HEK293 (cell line): ENCODE measurements around the gene CACNA1S.

Experiments
- CTCF ChIP-seq: fragments of 450-650 bp; formaldehyde crosslinking; IDR thresholded peaks from 2 replicates; pipeline ENCODE4 v1.5.1; 2016; ENCODE audit warnings: missing biosample characterization, missing genetic modification characterization
- HOXA7 ChIP-seq: sonication (generic); formaldehyde crosslinking; IDR thresholded peaks from 2 replicates; pipeline ENCODE4 v1.8.1; 2022; ENCODE audit warnings: missing genetic modification reagents, borderline replicate concordance
- REST ChIP-seq: fragments of 450-650 bp; formaldehyde crosslinking; IDR thresholded peaks from 2 replicates; pipeline ENCODE4 v1.5.1; 2016; ENCODE audit warnings: missing biosample characterization, missing genetic modification characterization
- ZFP37 ChIP-seq: fragments of 450-650 bp; formaldehyde crosslinking; IDR thresholded peaks from 2 replicates; pipeline ENCODE4 v1.5.1; 2016; ENCODE audit warnings: missing biosample characterization, missing genetic modification characterization
- ZNF175 ChIP-seq: fragments of 450-650 bp; formaldehyde crosslinking; IDR thresholded peaks from 2 replicates; pipeline ENCODE4 v1.5.1; 2016; ENCODE audit warnings: missing biosample characterization, missing genetic modification characterization
- ZNF558 ChIP-seq: fragments of 450-650 bp; formaldehyde crosslinking; IDR thresholded peaks from 2 replicates; pipeline ENCODE4 v1.5.1; 2016; ENCODE audit warnings: missing biosample characterization, missing genetic modification characterization
- ZNF585B ChIP-seq: fragments of 450-650 bp; formaldehyde crosslinking; IDR thresholded peaks from 2 replicates; pipeline ENCODE4 v1.5.1; 2016; ENCODE audit warnings: missing biosample characterization, missing genetic modification characterization
- ZNF677 ChIP-seq: fragments of 450-650 bp; IDR thresholded peaks from 2 replicates; pipeline ENCODE4 v1.5.0; 2018; ENCODE audit warnings: missing biosample characterization, mild to moderate bottlenecking, missing genetic modification characterization, moderate library complexity
- TF ChIP-seq, protein P1 (sequence below): IDR thresholded peaks from 2 replicates; pipeline ENCODE4 v1.6.1; 2011; ENCODE audit warnings: mild to moderate bottlenecking, low read depth, low read length, borderline replicate concordance

- TF ChIP-seq ZFP37, result no peak
- no peak for TF ChIP-seq CTCF (tag by site-specific recombination)
- TF ChIP-seq, protein P1, sequence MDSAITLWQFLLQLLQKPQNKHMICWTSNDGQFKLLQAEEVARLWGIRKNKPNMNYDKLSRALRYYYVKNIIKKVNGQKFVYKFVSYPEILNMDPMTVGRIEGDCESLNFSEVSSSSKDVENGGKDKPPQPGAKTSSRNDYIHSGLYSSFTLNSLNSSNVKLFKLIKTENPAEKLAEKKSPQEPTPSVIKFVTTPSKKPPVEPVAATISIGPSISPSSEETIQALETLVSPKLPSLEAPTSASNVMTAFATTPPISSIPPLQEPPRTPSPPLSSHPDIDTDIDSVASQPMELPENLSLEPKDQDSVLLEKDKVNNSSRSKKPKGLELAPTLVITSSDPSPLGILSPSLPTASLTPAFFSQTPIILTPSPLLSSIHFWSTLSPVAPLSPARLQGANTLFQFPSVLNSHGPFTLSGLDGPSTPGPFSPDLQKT, result no peak
- no peak for TF ChIP-seq ZNF175 (tag by site-specific recombination)
- no peak for TF ChIP-seq REST
- no peak for TF ChIP-seq ZNF677
- no peak for TF ChIP-seq ZNF585B (tag by site-specific recombination)
- TF ChIP-seq HOXA7 (CRISPR knock-in tag), result no peak
- no peak for TF ChIP-seq ZNF558 (tag by site-specific recombination)
Observed at GRCh38 chr1:201110616-201111015, 1.6 kb downstream of the CACNA1S start.
